ENCODE data around the gene SNORC. TPM values are rescaled to one million over a fixed set of nuclear protein-coding genes. Genes with fewer than 3 reads are reported as not detected.

SNORC gene
- 2.6 TPM in 1 of 2 replicates, not detected in the other for total RNA-seq (ENCODE audit: low replicate concordance)

- Histone ChIP-seq H3K4me1 (no peaks in the 10 kb centered on the region), H3K4me3 (no peak within 1 kb of the TSS), H3K4me2 (no peak within 1 kb of the TSS), H3K9me3 (ENCODE audit: low read depth) (no peaks in the 10 kb centered on the region), H3K27me3 (peaks cover 13% of the 10 kb centered on the region), H4K20me1 (ENCODE audit: low read depth) (no peaks in the 10 kb centered on the region), H2AFZ (replicated peaks) (no peak within 1 kb of the TSS), H3K27ac (no peak within 1 kb of the TSS), H3K36me3 (no peaks in the 10 kb centered on the region), H3F3A (ENCODE audit: low read depth) (peaks cover 4% of the 10 kb centered on the region), H3K79me2 (ENCODE audit: low read depth) (no peaks in the 10 kb centered on the region), H3K9ac (no peak within 1 kb of the TSS)
- TF ChIP-seq EZH2phosphoT487 (IDR thresholded peaks at IDR 0.05) = no peak
- TF ChIP-seq CTCF (IDR thresholded peaks at IDR 0.05) = no peak
- no peak for TF ChIP-seq EZH2 (IDR thresholded peaks at IDR 0.05)
- Mint-ChIP-seq H3K4me1 (peaks cover 19% of the 10 kb centered on the region), H3K27me3 (ENCODE audit: insufficient read depth, low read depth) (peaks cover 15% of the 10 kb centered on the region), H3K36me3 (no peaks in the 10 kb centered on the region), H3K9me3 (no peaks in the 10 kb centered on the region), H3K27ac (peak within 1 kb of the TSS; percentile 79), H3K4me3 (no peak within 1 kb of the TSS)
- no peak for DNase-seq (ENCODE audit: low spot score)
These were observed at the start of gene SNORC for GRCh38 chr2:232870018-232870765. SNORC (plus strand) TSS chr2:232870264; CDS start chr2:232870342, 78 bp downstream.

GRCh38 chr2:232829988-232830387 lies 40.1 kb upstream of the SNORC start:
- H3K4me1 Mint-ChIP-seq = no peaks in the 10 kb centered on the region
- Histone ChIP-seq H3K79me2 (ENCODE audit: low read depth) (no peaks in the 10 kb centered on the region), H3K9ac (no peak overlapping the region), H3K27me3 (no peaks in the 10 kb centered on the region), H3F3A (ENCODE audit: low read depth) (peaks cover 13% of the 10 kb centered on the region), H4K20me1 (ENCODE audit: low read depth) (peaks cover 26% of the 10 kb centered on the region), H3K4me3 (no peak overlapping the region), H3K36me3 (peaks cover 9% of the 10 kb centered on the region), H3K4me1 (peaks cover 9% of the 10 kb centered on the region), H3K27ac (no peak overlapping the region), H2AFZ (replicated peaks) (no peak overlapping the region), H3K4me2 (no peak overlapping the region), H3K9me3 (ENCODE audit: low read depth) (no peaks in the 10 kb centered on the region)
- H3K36me3 Mint-ChIP-seq = peaks cover 18% of the 10 kb centered on the region
- no peak overlapping the region for H3K27ac Mint-ChIP-seq
- H3K9me3 Mint-ChIP-seq = no peaks in the 10 kb centered on the region
- no peak overlapping the region for H3K4me3 Mint-ChIP-seq
- H3K27me3 Mint-ChIP-seq (ENCODE audit: insufficient read depth, low read depth) = no peaks in the 10 kb centered on the region
- TF ChIP-seq EZH2 (IDR thresholded peaks at IDR 0.05) = no peak
- no peak for TF ChIP-seq CTCF (IDR thresholded peaks at IDR 0.05)
- no peak for TF ChIP-seq EZH2phosphoT487 (IDR thresholded peaks at IDR 0.05)
- DNase-seq (ENCODE audit: low spot score) = no peak

GRCh38 chr2:232831496-232831895 lies 38.6 kb upstream of the SNORC start:
- Histone ChIP-seq H3K4me1 (peaks cover 9% of the 10 kb centered on the region), H3F3A (ENCODE audit: low read depth) (peaks cover 13% of the 10 kb centered on the region), H3K27me3 (no peaks in the 10 kb centered on the region), H4K20me1 (ENCODE audit: low read depth) (peaks cover 36% of the 10 kb centered on the region), H3K27ac (no peak overlapping the region), H3K9me3 (ENCODE audit: low read depth) (no peaks in the 10 kb centered on the region), H3K4me3 (no peak overlapping the region), H3K36me3 (peaks cover 9% of the 10 kb centered on the region), H2AFZ (replicated peaks) (no peak overlapping the region), H3K4me2 (no peak overlapping the region), H3K79me2 (ENCODE audit: low read depth) (no peaks in the 10 kb centered on the region), H3K9ac (no peak overlapping the region)
- no peak for TF ChIP-seq EZH2 (IDR thresholded peaks at IDR 0.05)
- Mint-ChIP-seq H3K27ac (no peak overlapping the region), H3K4me3 (no peak overlapping the region), H3K36me3 (peaks cover 7% of the 10 kb centered on the region), H3K4me1 (no peaks in the 10 kb centered on the region), H3K9me3 (no peaks in the 10 kb centered on the region), H3K27me3 (ENCODE audit: insufficient read depth, low read depth) (no peaks in the 10 kb centered on the region)
- no peak for DNase-seq (ENCODE audit: low spot score)

- Mint-ChIP-seq H3K4me3 (no peak overlapping the region), H3K27ac (no peak overlapping the region), H3K36me3 (peaks cover 9% of the 10 kb centered on the region), H3K9me3 (no peaks in the 10 kb centered on the region), H3K27me3 (ENCODE audit: insufficient read depth, low read depth) (no peaks in the 10 kb centered on the region), H3K4me1 (no peaks in the 10 kb centered on the region)
- H3K4me3 ChIP-seq = no peak overlapping the region
- no peak for TF ChIP-seq CTCF (IDR thresholded peaks at IDR 0.05)
- TF ChIP-seq EZH2phosphoT487 (IDR thresholded peaks at IDR 0.05) = no peak
- TF ChIP-seq EZH2 (IDR thresholded peaks at IDR 0.05) = no peak
- DNase-seq (ENCODE audit: low spot score) = peak; percentile 17
- peak overlapping the region; percentile 27 for H3K4me2 ChIP-seq
- H3K36me3 ChIP-seq = peaks cover 9% of the 10 kb centered on the region
- H3K9me3 ChIP-seq (ENCODE audit: low read depth) = no peaks in the 10 kb centered on the region
- H2AFZ ChIP-seq (replicated peaks) = no peak overlapping the region
- no peak overlapping the region for H3K27ac ChIP-seq
- no peak overlapping the region for H3K9ac ChIP-seq
- no peaks in the 10 kb centered on the region for H3K27me3 ChIP-seq
- H3K4me1 ChIP-seq = peaks cover 9% of the 10 kb centered on the region
- H3K79me2 ChIP-seq (ENCODE audit: low read depth) = no peaks in the 10 kb centered on the region
- H4K20me1 ChIP-seq (ENCODE audit: low read depth) = peaks cover 45% of the 10 kb centered on the region
- H3F3A ChIP-seq (ENCODE audit: low read depth) = peaks cover 13% of the 10 kb centered on the region
These were observed 36.2 kb upstream of the SNORC start for GRCh38 chr2:232833830-232834229.
